Glutamatergic neuron (in vitro differentiated cells): Measurements from ENCODE around the gene GRID2IP. TPM values are rescaled to one million over a fixed set of nuclear protein-coding genes. Genes with fewer than 3 reads are reported as not detected.
"Not testable (repeated sequence)": the region's sequence is repeated elsewhere in the genome, so short reads cannot be mapped to it uniquely, and the experiment has no call there.

Source experiments
- DNase-seq: peaks from one replicate; pipeline ENCODE4 v3.0.0; 2022
- H3K27ac Mint-ChIP-seq: one replicate; pipeline ENCODE4 v1.8.0; 2020; ENCODE audit warnings: mild to moderate bottlenecking, mixed read lengths, inconsistent platforms; ENCODE audit not compliant: unreplicated experiment
- H3K27me3 Mint-ChIP-seq: one replicate; pipeline ENCODE4 v1.8.0; 2020; ENCODE audit warnings: mild to moderate bottlenecking, moderate library complexity, mixed read lengths, inconsistent platforms; ENCODE audit not compliant: unreplicated experiment
- H3K36me3 Mint-ChIP-seq: one replicate; pipeline ENCODE4 v1.8.0; 2020; ENCODE audit warnings: mild to moderate bottlenecking, mixed read lengths, inconsistent platforms; ENCODE audit not compliant: unreplicated experiment
- H3K4me1 Mint-ChIP-seq: one replicate; pipeline ENCODE4 v1.8.0; 2020; ENCODE audit warnings: mild to moderate bottlenecking, low read depth, mixed read lengths, inconsistent platforms; ENCODE audit not compliant: unreplicated experiment
- H3K4me3 Mint-ChIP-seq: one replicate; pipeline ENCODE4 v1.8.0; 2020; ENCODE audit warnings: mild to moderate bottlenecking, mixed read lengths, inconsistent platforms; ENCODE audit not compliant: unreplicated experiment
- H3K9me3 Mint-ChIP-seq: one replicate; pipeline ENCODE4 v1.8.0; 2020; ENCODE audit warnings: mild to moderate bottlenecking, moderate library complexity, mixed read lengths, inconsistent platforms; ENCODE audit not compliant: unreplicated experiment
- CTCF ChIP-seq: fragments of 200-600 bp; sonication (generic); IDR thresholded peaks from one replicate; pipeline ENCODE4 v1.5.0; 2021; ENCODE audit not compliant: partially characterized antibody, unreplicated experiment
- total RNA-seq: library from RNA; stranded (reverse); fragmentation: NEBNext Ultra II Directional; extraction: Animal tissue kit (Norgen Biotek cat#: 25700); gene quantifications from one replicate; pipeline ENCODE4 v1.2.1, GENCODE V29; 2021; ENCODE audit not compliant: unreplicated experiment

GRID2IP gene
- total RNA-seq, 1 donor from 2014 or later: 0.66 TPM

- Mint-ChIP-seq H3K27me3 (no peaks in the 10 kb centered on the region), H3K4me3 (no peak overlapping the region), H3K4me1 (no peaks in the 10 kb centered on the region), H3K9me3 (no peaks in the 10 kb centered on the region), H3K36me3 (peaks cover under 1% of the 10 kb centered on the region), H3K27ac (no peak overlapping the region)
- no peak for DNase-seq
- TF ChIP-seq CTCF: no peak
Observed at GRCh38 chr7:6460303-6460702, 91.0 kb downstream of the GRID2IP start.

GRCh38 chr7:6458676-6459075 is 92.6 kb downstream of the GRID2IP start:
- not testable (repeated sequence) for H3K36me3 Mint-ChIP-seq, H3K9me3 Mint-ChIP-seq, H3K4me3 Mint-ChIP-seq, H3K27me3 Mint-ChIP-seq, H3K4me1 Mint-ChIP-seq, DNase-seq, H3K27ac Mint-ChIP-seq

GRCh38 chr7:6453734-6454133 is 97.5 kb downstream of the GRID2IP start:
- no peaks in the 10 kb centered on the region for H3K9me3 Mint-ChIP-seq
- no peak overlapping the region for H3K27ac Mint-ChIP-seq
- no peaks in the 10 kb centered on the region for H3K4me1 Mint-ChIP-seq
- TF ChIP-seq CTCF: no peak
- peaks cover 2% of the 10 kb centered on the region for H3K27me3 Mint-ChIP-seq
- H3K4me3 Mint-ChIP-seq: no peak overlapping the region
- H3K36me3 Mint-ChIP-seq: no peaks in the 10 kb centered on the region
- no peak for DNase-seq

GRCh38 chr7:6451224-6451705 is 100.0 kb downstream of the GRID2IP start:
- no peak for TF ChIP-seq CTCF
- Mint-ChIP-seq H3K27ac (no peak overlapping the region), H3K36me3 (no peaks in the 10 kb centered on the region), H3K9me3 (peaks cover 7% of the 10 kb centered on the region), H3K27me3 (peaks cover 2% of the 10 kb centered on the region), H3K4me3 (no peak overlapping the region), H3K4me1 (no peaks in the 10 kb centered on the region)
- DNase-seq: no peak

GRCh38 chr7:6450591-6450990 is 100.7 kb downstream of the GRID2IP start:
- H3K9me3 Mint-ChIP-seq, H3K36me3 Mint-ChIP-seq, DNase-seq, H3K4me3 Mint-ChIP-seq, H3K27me3 Mint-ChIP-seq, H3K4me1 Mint-ChIP-seq, H3K27ac Mint-ChIP-seq: not testable (repeated sequence)

- H3K27me3 Mint-ChIP-seq, H3K9me3 Mint-ChIP-seq, H3K4me3 Mint-ChIP-seq, H3K27ac Mint-ChIP-seq, DNase-seq, H3K36me3 Mint-ChIP-seq, H3K4me1 Mint-ChIP-seq: not testable (repeated sequence)
Observed at GRCh38 chr7:6449884-6450283, 101.4 kb downstream of the GRID2IP start.
